ENCODE measurements around the gene LCN6. TPM values are rescaled to one million over a fixed set of nuclear protein-coding genes. Genes with fewer than 3 reads are reported as not detected.

LCN6 gene
- total and polyA plus RNA-seq, 7 donors: 0.44 to 15.0 (median 10.7) TPM

- intact Hi-C loops (cut with DNase I): no loop called here
- Histone ChIP-seq H3K27me3 (ENCODE audit: insufficient read depth in 3 of 3, low read length in 2 of 3) (peaks cover 0 to 45% (median 16%) of the 10 kb centered on the region in 3 donors), H3K36me3 (ENCODE audit: insufficient read depth in 1 of 2, low read depth in 1 of 2) (no peaks in the 10 kb centered on the region), H3K4me1 (no peaks in the 10 kb centered on the region), H3K9me3 (no peaks in the 10 kb centered on the region), H3K27ac (no peak overlapping the region), H3K4me3 (no peak overlapping the region)
- DNase-seq (no peak), ATAC-seq (no peak)
- no peak for TF ChIP-seq CTCF (IDR thresholded peaks at IDR 0.05)
- 80 to 86% (median 82%) methylated on average over 14 to 16 of the region's 16 CpGs for WGBS, 3 donors
Observed at GRCh38 chr9:136740491-136740890, 7.8 kb downstream of the LCN6 start.

- ATAC-seq: no peak
- intact Hi-C loops (cut with DNase I): no loop called here
- H3K27me3 ChIP-seq (ENCODE audit: insufficient read depth in 3 of 3, low read length in 2 of 3): peaks cover 0 to 45% (median 16%) of the 10 kb centered on the region in 3 donors
- H3K9me3 ChIP-seq: no peaks in the 10 kb centered on the region
- no peak for DNase-seq
- no peak for TF ChIP-seq CTCF (IDR thresholded peaks at IDR 0.05)
- no peaks in the 10 kb centered on the region for H3K4me1 ChIP-seq
- H3K4me3 ChIP-seq: no peak overlapping the region
- 74 to 79% (median 76%) methylated on average over 10 to 11 of the region's 11 CpGs for WGBS, 3 donors
- H3K27ac ChIP-seq: no peak overlapping the region
- H3K36me3 ChIP-seq (ENCODE audit: insufficient read depth in 1 of 2, low read depth in 1 of 2): no peaks in the 10 kb centered on the region
Observed at GRCh38 chr9:136740069-136740468, 8.3 kb downstream of the LCN6 start.

GRCh38 chr9:136739509-136739908 is 8.8 kb downstream of the LCN6 start:
- Histone ChIP-seq H3K27me3 (ENCODE audit: insufficient read depth in 3 of 3, low read length in 2 of 3) (peaks cover 0 to 45% (median 16%) of the 10 kb centered on the region in 3 donors), H3K9me3 (no peaks in the 10 kb centered on the region), H3K27ac (no peak overlapping the region), H3K4me1 (no peaks in the 10 kb centered on the region), H3K4me3 (no peak overlapping the region), H3K36me3 (ENCODE audit: insufficient read depth in 1 of 2, low read depth in 1 of 2) (no peaks in the 10 kb centered on the region)
- no peak for TF ChIP-seq CTCF (IDR thresholded peaks at IDR 0.05)
- ATAC-seq: no peak
- intact Hi-C loops (cut with DNase I): no loop called here
- no peak for DNase-seq
- WGBS, 3 donors: 66 to 67% (median 66%) methylated on average over 23 of the region's 23 CpGs

- Histone ChIP-seq H3K27me3 (ENCODE audit: insufficient read depth in 3 of 3, low read length in 2 of 3) (peaks cover 0 to 39% (median 16%) of the 10 kb centered on the region in 3 donors), H3K4me1 (no peaks in the 10 kb centered on the region), H3K4me3 (no peak overlapping the region), H3K36me3 (ENCODE audit: insufficient read depth in 1 of 2, low read depth in 1 of 2) (no peaks in the 10 kb centered on the region), H3K9me3 (no peaks in the 10 kb centered on the region), H3K27ac (no peak overlapping the region)
- WGBS, 3 donors: 86 to 88% (median 87%) methylated on average over 20 of the region's 20 CpGs
- intact Hi-C loops (cut with DNase I): no loop called here
- DNase-seq (no peak), ATAC-seq (no peak)
- no peak for TF ChIP-seq CTCF (IDR thresholded peaks at IDR 0.05)
Observed at GRCh38 chr9:136738960-136739359, 9.4 kb downstream of the LCN6 start.

GRCh38 chr9:136735812-136736480 is 12.4 kb downstream of the LCN6 start:
- Histone ChIP-seq H3K4me3 (no peak overlapping the region), H3K4me1 (no peaks in the 10 kb centered on the region), H3K27me3 (ENCODE audit: insufficient read depth in 3 of 3, low read length in 2 of 3) (peaks cover 0 to 9% (median 5%) of the 10 kb centered on the region in 3 donors), H3K36me3 (ENCODE audit: insufficient read depth in 1 of 2, low read depth in 1 of 2) (no peaks in the 10 kb centered on the region), H3K9me3 (no peaks in the 10 kb centered on the region), H3K27ac (no peak overlapping the region)
- ATAC-seq (no peak), DNase-seq (no peak)
- TF ChIP-seq CTCF (IDR thresholded peaks at IDR 0.05): no peak
- intact Hi-C loops (cut with DNase I): no loop called here
- 78 to 87% (median 87%) methylated on average over 19 to 21 of the region's 21 CpGs for WGBS, 3 donors

Data from psoas muscle (tissue), 8 donors.